GM18511 (cell line): ENCODE measurements around the gene CHID1.

Experiments
- ATAC-seq: cut with Tn5 transposase; IDR thresholded peaks from one replicate; pipeline ENCODE4 v1.9.1; 2021; ENCODE audit warnings: mild to moderate bottlenecking, moderate library complexity; ENCODE audit not compliant: unreplicated experiment

CHID1 gene

GRCh38 chr11:826227-826621 lies 84.4 kb downstream of the CHID1 start:
- no peak for ATAC-seq

GRCh38 chr11:825366-826226 lies 85.0 kb downstream of the CHID1 start:
- no peak for ATAC-seq

- ATAC-seq, result no peak
Measured at GRCh38 chr11:824942-825341, 85.7 kb downstream of the CHID1 start.

GRCh38 chr11:824292-824880 lies 86.2 kb downstream of the CHID1 start:
- ATAC-seq, result no peak

- no peak for ATAC-seq
Measured at GRCh38 chr11:823441-824291, 86.9 kb downstream of the CHID1 start.

- no peak for ATAC-seq
Measured at GRCh38 chr11:821512-822371, 88.9 kb downstream of the CHID1 start.

- ATAC-seq, result no peak
Measured at GRCh38 chr11:820655-821511, 89.7 kb downstream of the CHID1 start.

GRCh38 chr11:819943-820649 lies 90.5 kb downstream of the CHID1 start:
- peak; percentile 77 for ATAC-seq

- peak; percentile 71 for ATAC-seq
Measured at GRCh38 chr11:819129-819931, 91.3 kb downstream of the CHID1 start.

- ATAC-seq, result no peak
Measured at GRCh38 chr11:818396-819128, 92.0 kb downstream of the CHID1 start, which contains the start of gene PNPLA2. Gene PNPLA2, plus strand, starts transcription at chr11:818914. Its CDS starts 805 bp downstream, at chr11:819719.
